ENCODE results near the gene FOXR1.
"Not testable (repeated sequence)": the region's sequence is repeated elsewhere in the genome, so short reads cannot be mapped to it uniquely, and the experiment has no call there.

Gene FOXR1

GRCh38 chr11:118997627-118998387, 26.2 kb downstream of the FOXR1 start, which contains the start of gene CENATAC:
Gene CENATAC, plus strand, starts transcription at chr11:118998138. Its CDS starts 60 bp downstream, at chr11:118998198.
- peak; percentile 98 for DNase-seq (ENCODE audit: low spot score)

DNA sequence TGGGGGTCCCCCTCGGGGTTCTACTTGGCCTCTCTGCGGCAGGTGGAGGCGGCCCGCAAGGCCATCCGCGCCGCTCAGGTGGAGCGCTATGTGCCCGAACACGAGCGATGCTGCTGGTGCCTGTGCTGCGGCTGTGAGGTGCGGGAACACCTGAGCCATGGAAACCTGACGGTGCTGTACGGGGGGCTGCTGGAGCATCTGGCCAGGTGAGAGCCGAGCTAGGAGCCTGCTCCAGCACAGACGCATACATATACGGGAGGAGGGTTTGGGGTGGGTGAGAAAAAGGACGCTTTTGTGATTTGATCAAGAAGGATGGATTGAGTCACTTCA, 26.8 kb downstream of the FOXR1 start:
- no peak for DNase-seq (ENCODE audit: low spot score)

DNA sequence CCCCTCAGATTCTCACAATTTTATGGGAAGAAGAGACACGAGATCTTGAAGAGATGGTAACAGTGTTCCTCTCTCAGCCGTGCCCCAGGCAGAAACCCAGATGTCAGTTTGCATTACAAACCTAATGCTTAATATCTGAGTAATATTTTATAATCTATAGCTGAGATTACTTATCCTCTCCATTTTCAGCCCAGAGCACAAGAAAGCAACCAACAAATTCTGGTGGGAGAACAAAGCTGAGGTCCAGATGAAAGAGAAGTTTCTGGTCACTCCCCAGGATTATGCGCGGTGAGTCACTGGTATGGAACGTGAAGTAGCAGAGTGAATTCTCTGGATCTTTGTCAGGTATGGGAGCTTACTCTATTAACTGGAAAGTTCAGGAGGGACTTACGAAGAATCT, 27.3 kb downstream of the FOXR1 start:
- no peak for DNase-seq (ENCODE audit: low spot score)

DNA sequence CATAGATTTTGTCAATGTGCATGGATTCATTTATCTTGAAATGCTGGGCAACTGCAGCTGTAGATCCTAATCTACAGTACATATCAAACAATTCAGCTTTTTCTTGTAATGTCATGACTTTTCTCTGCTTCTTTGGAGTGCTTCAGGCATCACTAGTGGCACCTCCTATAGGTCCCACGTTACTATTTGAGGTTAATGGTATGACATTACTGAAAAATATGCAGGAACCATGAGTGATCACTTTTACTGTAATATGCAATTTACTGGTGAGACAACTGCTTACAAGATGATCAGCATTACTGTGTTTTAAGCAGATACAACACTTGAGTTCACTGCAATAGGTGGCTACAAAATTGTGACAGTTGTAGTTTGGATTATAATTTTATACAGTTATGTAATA, 29.3 kb downstream of the FOXR1 start:
- no peak for DNase-seq (ENCODE audit: low spot score)

GRCh38 chr11:119006656-119007055, 35.1 kb downstream of the FOXR1 start:
- DNase-seq (ENCODE audit: low spot score), result no peak

GRCh38 chr11:119011476-119012053, 40.0 kb downstream of the FOXR1 start:
- no peak for DNase-seq (ENCODE audit: low spot score)

DNA sequence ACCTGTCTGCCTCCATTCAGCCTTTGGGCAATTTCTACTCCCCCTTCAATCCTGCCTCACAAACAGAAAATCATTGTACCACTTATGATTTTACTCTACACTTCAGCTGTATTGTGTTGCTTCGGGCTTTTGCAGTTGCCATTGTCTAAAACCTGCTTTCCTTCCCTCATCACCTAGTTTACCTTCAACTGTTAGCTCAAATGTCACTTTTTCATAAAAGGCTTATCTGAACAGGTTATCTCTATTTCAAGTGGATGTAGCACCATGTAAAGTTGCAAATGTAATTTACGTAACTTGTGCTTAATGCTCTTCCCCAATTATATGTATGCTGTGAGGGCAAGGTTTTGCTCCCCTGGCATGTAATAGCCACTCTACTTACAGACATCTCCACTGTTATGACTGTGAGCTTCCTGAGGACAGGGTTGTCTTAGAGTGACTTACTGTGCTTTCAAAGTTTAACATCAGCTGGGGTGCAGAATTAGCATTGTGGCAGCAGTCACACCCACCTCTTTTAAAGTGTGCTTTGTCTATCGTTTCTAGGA, 41.1 kb downstream of the FOXR1 start:
- DNase-seq (ENCODE audit: low spot score), result no peak

DNA sequence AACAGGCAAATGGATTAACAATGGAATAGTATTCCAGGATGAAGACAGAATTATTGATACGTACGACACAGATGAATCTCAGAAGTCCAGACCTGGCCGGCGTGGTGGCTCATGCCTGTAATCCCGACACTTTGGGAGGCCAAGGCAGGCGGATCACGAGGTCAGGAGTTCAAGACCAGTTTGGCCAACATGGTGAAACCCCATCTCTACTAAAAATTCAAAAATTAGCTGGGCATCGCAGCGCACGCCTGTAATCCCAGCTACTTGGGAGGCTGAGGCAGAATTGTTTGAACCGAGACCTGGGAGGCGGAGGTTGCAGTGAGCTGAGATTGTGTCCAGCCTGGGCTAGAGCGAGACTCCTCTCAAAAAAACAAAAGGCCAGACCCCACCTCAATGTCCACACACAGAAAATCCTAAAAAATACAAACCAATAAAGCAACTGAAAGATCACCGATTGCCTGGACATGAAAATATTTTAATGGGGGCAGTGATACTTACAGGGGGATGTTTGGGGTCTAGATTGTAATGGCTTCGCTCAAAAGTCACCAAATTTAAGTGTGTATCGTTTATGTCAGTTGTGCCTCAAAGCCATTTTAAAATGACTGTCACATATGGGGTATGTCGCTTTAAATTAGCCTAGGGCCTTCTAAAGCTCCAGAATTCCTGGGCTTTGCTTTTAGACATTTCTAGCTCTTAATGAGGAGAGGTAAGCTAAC, 42.8 kb downstream of the FOXR1 start:
- DNase-seq (ENCODE audit: low spot score), result no peak

- no peak for DNase-seq (ENCODE audit: low spot score)
Measured at GRCh38 chr11:119015054-119015611, 43.6 kb downstream of the FOXR1 start.

DNA sequence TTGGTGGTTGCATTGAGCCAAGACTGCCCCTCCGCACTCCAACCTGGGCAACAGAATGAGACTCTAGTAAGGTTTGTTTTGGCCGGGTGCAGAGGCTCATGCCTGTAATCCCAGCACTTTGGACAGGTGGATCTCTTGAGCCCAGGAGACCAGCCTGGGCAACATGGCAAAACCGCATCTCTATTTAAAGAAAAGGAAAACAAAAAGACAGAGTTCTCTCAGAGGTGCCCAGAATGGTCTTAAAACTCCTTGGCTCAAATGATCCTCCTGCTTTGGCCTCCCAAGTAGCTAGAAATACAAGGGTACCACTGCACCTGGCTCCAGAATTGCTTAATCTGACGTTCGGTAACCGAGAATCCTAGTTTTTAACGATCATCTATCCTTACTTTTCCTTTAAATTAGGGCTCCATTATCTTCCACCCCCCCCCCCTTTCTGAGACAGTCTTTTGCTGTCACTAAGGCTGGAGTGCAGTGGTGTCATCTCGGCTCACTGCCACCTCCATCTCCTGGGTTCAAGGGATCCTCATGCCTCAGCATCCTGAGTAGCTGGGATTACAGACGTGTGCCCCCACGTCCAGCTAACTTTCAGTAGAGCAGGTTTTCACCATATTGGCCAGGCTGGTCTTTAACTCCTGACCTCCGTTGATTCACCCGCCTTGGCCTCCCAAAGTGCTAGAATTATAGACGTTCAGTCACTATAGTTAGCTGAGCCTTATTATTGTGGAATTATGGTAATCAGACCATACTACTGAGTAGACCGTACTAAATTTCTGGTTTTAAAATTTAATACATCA, 44.9 kb downstream of the FOXR1 start:
- no peak for DNase-seq (ENCODE audit: low spot score)

DNA sequence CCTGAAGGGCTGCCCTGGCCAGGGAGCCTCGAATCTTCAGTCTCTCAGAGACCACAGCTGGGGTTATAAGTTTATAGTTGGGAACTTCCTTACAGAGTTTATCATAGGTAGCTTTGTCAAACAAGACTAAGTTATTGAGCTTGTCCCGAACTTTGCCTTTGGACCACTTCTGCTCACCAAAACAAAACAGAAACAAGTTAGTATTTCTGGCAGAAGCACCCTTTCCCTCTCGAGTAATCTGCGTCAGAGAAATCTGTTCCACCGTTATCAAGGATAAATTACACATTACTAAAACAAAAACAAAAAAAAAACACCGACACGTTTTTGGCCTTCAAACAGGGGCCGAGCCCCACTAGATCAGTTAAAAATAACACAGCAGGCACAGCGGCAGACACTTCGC, 45.8 kb downstream of the FOXR1 start:
- DNase-seq (ENCODE audit: low spot score), result not testable (repeated sequence)

DNA sequence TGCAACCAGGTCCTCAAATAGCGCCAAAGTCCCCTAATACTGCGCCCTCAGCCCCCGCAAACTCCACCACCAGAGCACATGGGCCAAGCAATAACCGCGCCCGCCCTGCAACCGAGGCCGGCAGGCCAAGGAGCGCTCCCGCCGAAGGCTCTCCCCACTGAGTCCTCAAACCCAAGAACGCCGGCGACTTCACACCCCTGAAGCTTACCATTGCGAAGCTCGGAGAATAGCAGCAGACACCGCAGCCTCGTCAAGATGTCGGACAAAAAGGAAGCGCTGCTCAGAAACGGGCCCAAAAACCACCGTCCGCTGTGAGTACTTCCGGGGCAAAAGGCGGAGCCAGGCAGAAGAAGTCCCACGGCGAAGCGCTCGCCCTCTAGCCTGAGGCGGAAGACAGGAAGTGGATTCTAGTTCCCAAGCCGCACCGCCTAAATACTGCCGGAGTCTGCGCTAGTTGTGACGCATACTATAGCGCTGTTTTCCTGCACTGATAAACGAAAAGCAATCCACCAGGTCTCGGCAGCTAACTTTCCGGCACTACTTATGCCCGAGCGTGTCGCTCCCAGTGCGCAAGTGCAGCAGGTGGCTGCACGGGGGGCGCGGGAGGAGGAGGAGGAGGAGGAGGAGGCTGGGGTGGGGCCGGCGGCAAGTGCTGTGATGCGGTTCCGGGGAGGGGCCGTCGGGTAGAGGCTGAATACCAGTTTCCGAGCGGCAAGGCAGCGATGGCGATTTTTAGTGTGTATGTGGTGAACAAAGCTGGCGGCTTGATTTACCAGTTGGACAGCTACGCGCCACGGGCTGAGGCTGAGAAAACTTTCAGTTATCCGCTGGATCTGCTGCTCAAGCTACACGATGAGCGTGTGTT, 46.7 kb downstream of the FOXR1 start, which contains the start of the genes RPS25 and TRAPPC4:
Gene RPS25, minus strand, starts transcription at position 270 of the 865 bp plus-strand sequence. Its CDS starts 59 bp downstream, at position 211.
Gene TRAPPC4, plus strand, starts transcription at position 693 of the 865 bp plus-strand sequence. Its CDS starts 30 bp downstream, at position 723.
- DNase-seq (ENCODE audit: low spot score), result peak; percentile 89

GRCh38 chr11:119019996-119020395, 48.4 kb downstream of the FOXR1 start:
- DNase-seq (ENCODE audit: low spot score), result no peak

GRCh38 chr11:119021631-119022030, 50.1 kb downstream of the FOXR1 start:
- no peak for DNase-seq (ENCODE audit: low spot score)

DNA sequence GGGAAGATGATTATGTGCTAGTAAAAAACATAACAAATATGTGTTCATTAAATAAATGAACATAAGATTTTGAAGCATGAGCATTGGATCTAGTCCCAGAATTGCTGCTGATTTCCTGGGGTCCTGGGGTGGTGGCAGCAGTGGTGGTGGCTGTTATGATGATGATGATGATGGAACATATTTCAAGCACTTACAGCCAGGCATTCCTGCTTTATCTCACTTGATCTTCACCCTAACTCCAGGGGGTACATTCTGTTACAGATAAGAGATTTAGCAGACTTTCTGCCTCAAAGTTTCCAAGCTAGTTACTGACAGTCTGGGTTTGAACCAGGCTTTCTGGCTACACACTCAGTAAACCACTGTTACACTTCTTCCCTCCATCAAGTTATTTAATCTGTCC, 52.2 kb downstream of the FOXR1 start:
- DNase-seq (ENCODE audit: low spot score), result no peak

DNA sequence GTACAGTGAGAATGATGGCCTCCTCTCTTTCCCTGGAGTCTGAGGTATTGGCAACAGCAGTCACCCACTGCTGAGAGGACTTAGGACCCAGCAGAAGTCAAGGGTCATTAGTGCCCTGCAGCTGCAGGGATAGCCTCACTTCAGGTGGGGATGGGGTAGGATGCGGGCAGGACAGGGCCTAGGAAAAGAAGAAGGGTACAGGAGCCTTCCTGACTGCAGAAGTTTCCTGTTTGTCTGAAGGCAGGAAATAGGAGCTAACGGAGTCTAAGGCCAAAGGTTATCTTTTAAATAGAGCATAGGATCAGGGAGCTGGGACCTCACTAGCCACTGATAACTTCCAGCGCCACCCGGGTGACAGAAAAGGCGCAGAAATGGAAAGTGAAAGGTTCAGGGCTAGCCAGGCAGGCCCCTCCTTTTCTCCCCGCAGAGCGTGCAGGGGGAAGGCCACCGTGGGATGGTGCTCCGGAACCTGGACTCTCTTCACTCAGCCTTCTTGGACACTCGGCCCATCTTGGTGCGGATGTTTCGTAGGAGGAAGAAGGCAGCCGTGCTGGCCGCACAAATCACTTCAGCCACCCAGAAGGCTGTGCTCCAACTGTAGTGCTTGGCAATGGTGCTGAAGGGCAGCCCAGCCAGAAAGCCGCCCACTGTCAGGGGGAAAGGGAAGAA, 53.0 kb downstream of the FOXR1 start:
- no peak for DNase-seq (ENCODE audit: low spot score)

DNA sequence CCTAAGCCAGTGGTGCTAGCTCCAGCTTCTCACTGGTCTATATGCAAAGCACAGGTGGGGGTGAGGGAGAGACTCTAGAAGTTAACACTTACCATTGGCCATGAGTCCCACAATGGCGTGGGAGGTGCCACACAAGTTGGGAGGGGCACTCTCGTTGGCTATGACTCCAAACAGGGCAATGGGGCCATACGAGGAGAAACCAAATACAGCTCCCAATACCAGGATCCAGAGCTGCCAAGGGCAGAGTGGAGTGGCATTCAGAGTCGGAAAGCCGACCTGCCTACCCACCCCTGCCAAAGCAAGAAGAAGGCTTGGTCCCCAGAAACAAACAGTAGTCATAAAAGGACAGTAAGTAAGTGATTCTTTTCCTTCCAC, 53.5 kb downstream of the FOXR1 start:
- DNase-seq (ENCODE audit: low spot score), result no peak

DNA sequence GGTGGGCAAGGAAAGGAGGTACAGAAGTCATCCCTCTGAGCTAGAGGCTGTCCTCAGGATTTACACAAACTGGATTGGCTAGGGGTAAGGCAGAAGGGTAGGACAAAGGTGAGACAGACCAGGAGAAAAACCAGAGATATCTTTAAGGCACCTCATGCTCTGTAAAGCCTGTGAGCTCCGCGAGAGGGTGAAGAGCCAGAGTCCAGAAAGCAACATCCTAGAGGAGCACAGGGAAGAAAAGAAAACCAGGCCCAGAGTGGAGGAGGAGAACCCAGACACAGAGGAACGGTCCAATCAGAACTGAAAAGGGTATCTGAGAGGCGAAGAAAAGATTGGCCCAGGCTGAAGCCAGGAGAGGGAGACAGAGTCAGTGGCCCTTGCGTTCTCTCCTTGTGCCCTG, 54.0 kb downstream of the FOXR1 start:
- no peak for DNase-seq (ENCODE audit: low spot score)

GRCh38 chr11:119025978-119026766, 54.6 kb downstream of the FOXR1 start:
- no peak for DNase-seq (ENCODE audit: low spot score)
